Epithelial cell of esophagus (primary cell): ENCODE data around the gene MAN1B1.
"Not testable (repeated sequence)": the region's sequence is repeated elsewhere in the genome, so short reads cannot be mapped to it uniquely, and the experiment has no call there.

ENCODE experiments used
- DNase-seq: peaks from one replicate; pipeline ENCODE4 v3.0.0; 2010; ENCODE audit warnings: low read depth
- H3K4me3 ChIP-seq: 2 replicates; pipeline ENCODE4 v1.5.1; 2011; ENCODE audit warnings: mild to moderate bottlenecking, low read length, control low read depth
- TF ChIP-seq, protein P1 (sequence below): IDR thresholded peaks from 2 replicates; pipeline ENCODE4 v1.5.1; 2011; ENCODE audit warnings: low read depth, mild to moderate bottlenecking, low read length, control low read depth, inconsistent platforms; ENCODE audit not compliant: insufficient read depth; ENCODE audit errors: missing control alignments

Gene MAN1B1

DNA sequence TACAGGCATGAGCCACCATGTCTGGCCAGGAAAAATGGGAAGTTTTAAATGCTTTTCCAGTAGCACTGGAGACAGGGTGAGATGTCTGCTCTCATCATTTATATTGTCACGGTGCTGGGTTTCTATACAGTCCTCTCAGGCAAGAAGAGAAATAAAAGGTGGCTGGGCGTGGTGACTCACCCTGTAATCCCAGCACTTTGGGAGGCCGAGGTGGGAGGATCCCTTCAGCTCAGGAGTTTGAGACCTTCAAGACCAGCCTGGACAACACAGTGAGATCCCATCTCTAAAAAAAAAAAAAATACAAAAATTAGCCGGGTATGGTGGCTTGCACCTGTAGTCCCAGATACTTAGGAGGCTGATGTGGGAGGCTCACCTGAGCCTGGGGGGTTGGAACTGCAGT, 47.4 kb downstream of the MAN1B1 start:
- no peak for DNase-seq
- H3K4me3 ChIP-seq = no peak overlapping the region
- TF ChIP-seq, protein P1, sequence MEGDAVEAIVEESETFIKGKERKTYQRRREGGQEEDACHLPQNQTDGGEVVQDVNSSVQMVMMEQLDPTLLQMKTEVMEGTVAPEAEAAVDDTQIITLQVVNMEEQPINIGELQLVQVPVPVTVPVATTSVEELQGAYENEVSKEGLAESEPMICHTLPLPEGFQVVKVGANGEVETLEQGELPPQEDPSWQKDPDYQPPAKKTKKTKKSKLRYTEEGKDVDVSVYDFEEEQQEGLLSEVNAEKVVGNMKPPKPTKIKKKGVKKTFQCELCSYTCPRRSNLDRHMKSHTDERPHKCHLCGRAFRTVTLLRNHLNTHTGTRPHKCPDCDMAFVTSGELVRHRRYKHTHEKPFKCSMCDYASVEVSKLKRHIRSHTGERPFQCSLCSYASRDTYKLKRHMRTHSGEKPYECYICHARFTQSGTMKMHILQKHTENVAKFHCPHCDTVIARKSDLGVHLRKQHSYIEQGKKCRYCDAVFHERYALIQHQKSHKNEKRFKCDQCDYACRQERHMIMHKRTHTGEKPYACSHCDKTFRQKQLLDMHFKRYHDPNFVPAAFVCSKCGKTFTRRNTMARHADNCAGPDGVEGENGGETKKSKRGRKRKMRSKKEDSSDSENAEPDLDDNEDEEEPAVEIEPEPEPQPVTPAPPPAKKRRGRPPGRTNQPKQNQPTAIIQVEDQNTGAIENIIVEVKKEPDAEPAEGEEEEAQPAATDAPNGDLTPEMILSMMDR = no peak

DNA sequence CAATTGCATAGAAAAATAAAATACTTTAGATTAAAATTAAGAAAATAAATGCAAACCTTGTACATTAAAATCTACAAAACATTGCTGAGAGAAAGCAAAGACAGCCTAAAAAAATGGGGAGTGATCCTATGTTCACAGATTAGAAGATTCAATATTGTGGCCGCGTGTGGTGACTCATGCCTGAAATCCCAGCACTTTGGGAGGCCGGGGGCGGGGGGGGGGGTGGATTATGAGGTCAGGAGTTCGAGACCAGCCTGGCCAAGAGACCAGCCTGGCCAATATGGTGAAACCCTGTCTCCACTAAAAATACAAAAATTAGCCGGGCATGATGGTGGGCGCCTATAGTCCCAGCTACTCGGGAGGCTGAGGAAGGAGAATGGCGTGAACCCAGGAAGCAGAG, 48.4 kb downstream of the MAN1B1 start:
- DNase-seq, H3K4me3 ChIP-seq: not testable (repeated sequence)

DNA sequence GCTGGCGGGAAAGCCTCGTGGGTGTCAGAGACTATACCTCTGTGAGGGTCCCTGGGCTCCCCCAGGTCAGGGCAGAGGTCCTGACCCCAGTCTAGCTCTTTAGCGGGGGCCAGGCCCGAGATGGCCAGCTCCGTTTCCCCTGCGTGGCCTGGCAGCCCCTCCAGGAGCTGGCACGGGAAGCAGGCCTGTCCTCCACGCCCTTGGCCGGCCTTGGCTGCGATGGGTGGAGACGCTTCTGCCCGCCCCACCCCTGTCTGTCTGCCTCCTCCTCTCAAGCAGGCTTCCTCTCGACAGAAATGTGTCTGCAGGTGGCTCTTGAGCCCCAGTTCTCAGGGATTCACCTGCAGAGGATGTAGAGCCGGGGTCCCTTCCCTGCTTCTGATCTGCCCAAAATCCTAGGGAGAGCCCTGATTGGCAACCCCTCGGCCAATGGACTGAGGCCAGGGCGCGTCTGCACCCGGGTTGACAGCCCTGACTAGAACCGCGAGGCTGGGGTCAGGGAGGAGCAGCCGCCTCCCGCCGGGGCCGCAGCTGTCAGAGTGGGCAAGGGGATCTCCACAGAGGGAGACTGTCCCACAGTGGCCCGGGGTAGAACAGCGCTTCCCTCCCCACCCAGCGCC, 49.6 kb downstream of the MAN1B1 start:
- DNase-seq = no peak
- no peak overlapping the region for H3K4me3 ChIP-seq
- TF ChIP-seq, protein P1 = no peak

DNA sequence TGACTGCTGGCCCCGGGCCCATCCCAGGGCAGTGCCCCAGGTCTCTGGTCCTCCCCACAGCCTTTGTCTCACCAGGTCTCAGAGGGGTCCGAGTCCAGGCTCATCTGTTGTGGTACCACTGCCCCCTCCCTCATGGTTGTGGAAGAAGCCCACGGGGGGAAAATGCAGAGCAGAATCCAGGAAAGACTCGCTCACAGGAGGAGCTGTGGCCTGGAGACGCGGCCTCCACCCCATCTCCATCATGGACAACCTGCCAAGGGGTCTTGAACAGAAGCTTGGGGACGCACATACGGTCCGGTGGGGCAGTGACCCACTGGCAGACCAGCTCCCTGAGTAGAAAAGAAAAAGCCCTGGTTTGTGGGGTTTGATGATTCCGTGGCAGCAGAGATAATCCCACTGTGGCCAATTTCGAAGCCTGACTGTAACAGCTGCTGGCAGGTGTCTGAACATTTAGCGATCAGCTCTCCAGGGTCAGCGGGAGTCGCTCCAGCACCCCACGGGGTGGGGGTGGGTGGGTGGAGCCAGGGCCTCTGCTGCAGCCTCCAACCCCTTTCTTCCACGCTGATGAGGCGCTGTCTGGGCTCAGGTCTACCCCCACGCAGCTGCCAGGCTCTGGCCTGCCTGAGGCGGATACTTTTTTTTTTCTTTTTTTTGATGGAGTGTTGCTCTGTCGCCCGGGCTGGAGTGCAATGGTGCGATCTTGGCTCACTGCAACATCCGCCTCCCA, 50.3 kb downstream of the MAN1B1 start:
- DNase-seq = no peak
- no peak overlapping the region for H3K4me3 ChIP-seq
- TF ChIP-seq, protein P1 = no peak

DNA sequence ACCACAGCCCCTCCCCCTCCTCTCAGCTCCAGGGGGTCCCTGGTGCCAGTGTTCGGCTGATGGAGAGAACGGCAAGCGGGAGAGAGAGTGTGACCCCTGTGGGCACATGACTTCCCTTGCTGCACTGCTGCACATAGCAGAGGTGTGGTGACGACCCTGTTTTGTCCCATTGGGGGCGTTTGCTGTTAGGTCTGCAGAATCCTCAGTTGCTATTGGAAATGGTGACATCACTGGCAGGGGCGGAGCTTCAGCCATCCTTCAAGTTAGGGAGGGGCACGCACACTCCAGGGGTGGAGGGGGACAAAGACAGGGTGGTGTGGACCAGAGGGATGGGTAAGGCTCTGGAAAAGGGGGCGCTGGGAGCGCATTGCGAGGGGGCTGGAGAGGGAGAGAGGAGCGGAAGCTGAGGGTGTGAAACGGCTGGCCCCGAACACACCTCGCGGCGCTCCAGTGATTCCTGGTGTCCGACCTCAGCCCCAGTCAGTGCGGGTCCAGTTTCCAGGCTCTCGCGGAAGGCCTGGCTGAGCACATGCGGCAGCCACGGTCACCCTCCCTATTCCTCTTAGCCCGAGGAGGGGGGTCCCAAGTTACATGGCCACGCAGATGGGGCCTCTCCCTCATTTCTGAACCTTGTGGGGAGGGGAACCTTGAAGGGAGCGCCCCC, 51.4 kb downstream of the MAN1B1 start:
- H3K4me3 ChIP-seq = no peak overlapping the region
- TF ChIP-seq, protein P1 = no peak
- DNase-seq = no peak

DNA sequence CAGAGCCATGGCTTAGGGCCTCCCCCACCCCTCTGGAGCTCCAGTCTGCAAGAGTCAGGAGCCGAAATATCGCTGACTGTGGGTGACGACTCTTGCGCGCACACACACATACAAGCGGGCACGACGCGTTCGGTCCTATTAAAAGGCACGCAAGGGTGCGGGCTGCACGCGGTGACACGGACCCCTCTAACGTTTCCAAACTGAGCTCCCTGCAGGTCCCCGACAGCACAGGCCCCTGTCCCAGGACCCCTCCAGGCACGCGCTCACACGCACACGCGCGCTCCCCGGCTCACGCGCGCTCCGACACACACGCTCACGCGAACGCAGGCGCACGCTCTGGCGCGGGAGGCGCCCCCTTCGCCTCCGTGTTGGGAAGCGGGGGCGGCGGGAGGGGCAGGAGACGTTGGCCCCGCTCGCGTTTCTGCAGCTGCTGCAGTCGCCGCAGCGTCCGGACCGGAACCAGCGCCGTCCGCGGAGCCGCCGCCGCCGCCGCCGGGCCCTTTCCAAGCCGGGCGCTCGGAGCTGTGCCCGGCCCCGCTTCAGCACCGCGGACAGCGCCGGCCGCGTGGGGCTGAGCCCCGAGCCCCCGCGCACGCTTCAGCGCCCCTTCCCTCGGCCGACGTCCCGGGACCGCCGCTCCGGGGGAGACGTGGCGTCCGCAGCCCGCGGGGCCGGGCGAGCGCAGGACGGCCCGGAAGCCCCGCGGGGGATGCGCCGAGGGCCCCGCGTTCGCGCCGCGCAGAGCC, 52.1 kb downstream of the MAN1B1 start, which contains the start of gene GRIN1:
TSS of gene GRIN1 (plus strand) at position 433 of the 746 bp plus-strand sequence. CDS start 333 bp downstream, outside the sequence.
- TF ChIP-seq, protein P1 = no peak
- peak; percentile 43 for DNase-seq
- no peak within 1 kb of the TSS for H3K4me3 ChIP-seq

DNA sequence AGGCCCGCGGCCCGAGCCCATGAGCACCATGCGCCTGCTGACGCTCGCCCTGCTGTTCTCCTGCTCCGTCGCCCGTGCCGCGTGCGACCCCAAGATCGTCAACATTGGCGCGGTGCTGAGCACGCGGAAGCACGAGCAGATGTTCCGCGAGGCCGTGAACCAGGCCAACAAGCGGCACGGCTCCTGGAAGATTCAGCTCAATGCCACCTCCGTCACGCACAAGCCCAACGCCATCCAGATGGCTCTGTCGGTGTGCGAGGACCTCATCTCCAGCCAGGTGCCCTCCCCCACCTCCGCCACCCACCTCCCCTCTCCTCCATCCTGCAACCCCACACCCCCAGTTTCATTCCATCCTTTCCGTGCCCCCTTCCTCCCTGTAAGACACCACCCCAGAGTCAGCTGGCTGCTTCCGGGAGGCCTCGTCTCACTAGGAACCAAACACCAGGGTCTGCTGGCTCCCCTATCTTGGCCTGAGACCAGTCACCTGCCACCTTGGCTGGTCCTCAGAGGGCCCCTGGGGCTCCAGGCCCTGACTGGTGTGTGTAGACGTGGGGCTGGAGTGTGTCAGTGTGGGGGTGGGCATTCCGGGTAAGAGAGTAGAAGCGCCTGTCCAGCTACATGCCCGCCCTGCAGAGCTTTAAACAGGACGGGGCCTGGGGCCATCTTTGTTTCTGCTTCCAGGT, 52.8 kb downstream of the MAN1B1 start:
- TF ChIP-seq, protein P1 = no peak
- no peak overlapping the region for H3K4me3 ChIP-seq
- no peak for DNase-seq
